Measurements from ENCODE around the gene CEP112.

Gene CEP112

GRCh38 chr17:65667656-65668055, 524.3 kb downstream of the CEP112 start:
- H3K4me1 ChIP-seq (ENCODE audit: control insufficient read depth, insufficient read depth, low read length), result 0 out of 2 replicates have a peak, but pooled peaks cover 2% of the 10 kb centered on the region
- H3K27ac ChIP-seq (ENCODE audit: low read length), result no peak overlapping the region
- WGBS (ENCODE audit: insufficient coverage, insufficient read length), result no CpG with 5 or more reads among the region's 8 CpGs
- H3K27me3 ChIP-seq (ENCODE audit: control insufficient read depth, insufficient read depth, low read length), result no peaks in the 10 kb centered on the region; the same call in 1 of the 2 replicates
- H3K4me3 ChIP-seq (ENCODE audit: low read length), result no peak overlapping the region
- H3K36me3 ChIP-seq (ENCODE audit: control insufficient read depth, insufficient read depth, low read length), result no peaks in the 10 kb centered on the region
- no peak for DNase-seq (ENCODE audit: low read depth, low spot score)
- H3K9me3 ChIP-seq (ENCODE audit: control insufficient read depth, insufficient read depth, low read length), result no peaks in the 10 kb centered on the region

- DNase-seq (ENCODE audit: low read depth, low spot score), result no peak
- Histone ChIP-seq H3K27me3 (ENCODE audit: control insufficient read depth, insufficient read depth, low read length) (no peaks in the 10 kb centered on the region; the same call in 1 of the 2 replicates), H3K27ac (ENCODE audit: low read length) (no peak overlapping the region), H3K36me3 (ENCODE audit: control insufficient read depth, insufficient read depth, low read length) (no peaks in the 10 kb centered on the region), H3K4me1 (ENCODE audit: control insufficient read depth, insufficient read depth, low read length) (0 out of 2 replicates have a peak, but pooled peaks cover 2% of the 10 kb centered on the region), H3K9me3 (ENCODE audit: control insufficient read depth, insufficient read depth, low read length) (no peaks in the 10 kb centered on the region), H3K4me3 (ENCODE audit: low read length) (no peak overlapping the region)
- no CpG with 5 or more reads among the region's 1 CpG for WGBS (ENCODE audit: insufficient coverage, insufficient read length)
Measured at GRCh38 chr17:65666876-65667321, 525.0 kb downstream of the CEP112 start.

GRCh38 chr17:65665966-65666365, 526.0 kb downstream of the CEP112 start:
- 0 out of 2 replicates have a peak, but pooled peaks cover 2% of the 10 kb centered on the region for H3K4me1 ChIP-seq (ENCODE audit: control insufficient read depth, insufficient read depth, low read length)
- H3K9me3 ChIP-seq (ENCODE audit: control insufficient read depth, insufficient read depth, low read length), result no peaks in the 10 kb centered on the region
- H3K27ac ChIP-seq (ENCODE audit: low read length), result no peak overlapping the region
- no peaks in the 10 kb centered on the region; the same call in 1 of the 2 replicates for H3K27me3 ChIP-seq (ENCODE audit: control insufficient read depth, insufficient read depth, low read length)
- H3K4me3 ChIP-seq (ENCODE audit: low read length), result no peak overlapping the region
- DNase-seq (ENCODE audit: low read depth, low spot score), result no peak
- no peaks in the 10 kb centered on the region for H3K36me3 ChIP-seq (ENCODE audit: control insufficient read depth, insufficient read depth, low read length)
- no CpG with 5 or more reads among the region's 2 CpGs for WGBS (ENCODE audit: insufficient coverage, insufficient read length)

GRCh38 chr17:65664696-65665095, 527.2 kb downstream of the CEP112 start:
- no peaks in the 10 kb centered on the region; the same call in 1 of the 2 replicates for H3K27me3 ChIP-seq (ENCODE audit: control insufficient read depth, insufficient read depth, low read length)
- H3K4me3 ChIP-seq (ENCODE audit: low read length), result no peak overlapping the region
- no peak for DNase-seq (ENCODE audit: low read depth, low spot score)
- H3K9me3 ChIP-seq (ENCODE audit: control insufficient read depth, insufficient read depth, low read length), result no peaks in the 10 kb centered on the region
- 0 out of 2 replicates have a peak, but pooled peaks cover 2% of the 10 kb centered on the region for H3K4me1 ChIP-seq (ENCODE audit: control insufficient read depth, insufficient read depth, low read length)
- no peak overlapping the region for H3K27ac ChIP-seq (ENCODE audit: low read length)
- no peaks in the 10 kb centered on the region for H3K36me3 ChIP-seq (ENCODE audit: control insufficient read depth, insufficient read depth, low read length)
- no CpG with 5 or more reads among the region's 1 CpG for WGBS (ENCODE audit: insufficient coverage, insufficient read length)

GRCh38 chr17:65664266-65664665, 527.7 kb downstream of the CEP112 start:
- Histone ChIP-seq H3K4me3 (ENCODE audit: low read length) (no peak overlapping the region), H3K27ac (ENCODE audit: low read length) (no peak overlapping the region), H3K36me3 (ENCODE audit: control insufficient read depth, insufficient read depth, low read length) (no peaks in the 10 kb centered on the region), H3K27me3 (ENCODE audit: control insufficient read depth, insufficient read depth, low read length) (no peaks in the 10 kb centered on the region; the same call in 1 of the 2 replicates), H3K9me3 (ENCODE audit: control insufficient read depth, insufficient read depth, low read length) (no peaks in the 10 kb centered on the region), H3K4me1 (ENCODE audit: control insufficient read depth, insufficient read depth, low read length) (0 out of 2 replicates have a peak, but pooled peaks cover 2% of the 10 kb centered on the region)
- DNase-seq (ENCODE audit: low read depth, low spot score), result no peak
- no CpG with 5 or more reads among the region's 4 CpGs for WGBS (ENCODE audit: insufficient coverage, insufficient read length)

GRCh38 chr17:65662196-65662595, 529.7 kb downstream of the CEP112 start:
- WGBS (ENCODE audit: insufficient coverage, insufficient read length), result no CpG with 5 or more reads among the region's 1 CpG
- no peak overlapping the region for H3K4me3 ChIP-seq (ENCODE audit: low read length)
- H3K27ac ChIP-seq (ENCODE audit: low read length), result no peak overlapping the region
- H3K4me1 ChIP-seq (ENCODE audit: control insufficient read depth, insufficient read depth, low read length), result 0 out of 2 replicates have a peak, but pooled peaks cover 2% of the 10 kb centered on the region
- DNase-seq (ENCODE audit: low read depth, low spot score), result no peak
- no peaks in the 10 kb centered on the region for H3K9me3 ChIP-seq (ENCODE audit: control insufficient read depth, insufficient read depth, low read length)
- H3K27me3 ChIP-seq (ENCODE audit: control insufficient read depth, insufficient read depth, low read length), result no peaks in the 10 kb centered on the region; the same call in 1 of the 2 replicates
- H3K36me3 ChIP-seq (ENCODE audit: control insufficient read depth, insufficient read depth, low read length), result no peaks in the 10 kb centered on the region

- H3K9me3 ChIP-seq (ENCODE audit: control insufficient read depth, insufficient read depth, low read length), result no peaks in the 10 kb centered on the region
- no CpG with 5 or more reads among the region's 2 CpGs for WGBS (ENCODE audit: insufficient coverage, insufficient read length)
- H3K4me3 ChIP-seq (ENCODE audit: low read length), result no peak overlapping the region
- no peaks in the 10 kb centered on the region for H3K36me3 ChIP-seq (ENCODE audit: control insufficient read depth, insufficient read depth, low read length)
- 0 out of 2 replicates have a peak, but pooled peaks cover 2% of the 10 kb centered on the region for H3K4me1 ChIP-seq (ENCODE audit: control insufficient read depth, insufficient read depth, low read length)
- no peak overlapping the region for H3K27ac ChIP-seq (ENCODE audit: low read length)
- no peaks in the 10 kb centered on the region; the same call in 1 of the 2 replicates for H3K27me3 ChIP-seq (ENCODE audit: control insufficient read depth, insufficient read depth, low read length)
- no peak for DNase-seq (ENCODE audit: low read depth, low spot score)
Measured at GRCh38 chr17:65660947-65661346, 531.0 kb downstream of the CEP112 start.

GRCh38 chr17:65660078-65660477, 531.9 kb downstream of the CEP112 start:
- Histone ChIP-seq H3K27me3 (ENCODE audit: control insufficient read depth, insufficient read depth, low read length) (no peaks in the 10 kb centered on the region; the same call in 1 of the 2 replicates), H3K4me1 (ENCODE audit: control insufficient read depth, insufficient read depth, low read length) (no peaks in the 10 kb centered on the region), H3K36me3 (ENCODE audit: control insufficient read depth, insufficient read depth, low read length) (no peaks in the 10 kb centered on the region), H3K9me3 (ENCODE audit: control insufficient read depth, insufficient read depth, low read length) (no peaks in the 10 kb centered on the region), H3K27ac (ENCODE audit: low read length) (no peak overlapping the region), H3K4me3 (ENCODE audit: low read length) (no peak overlapping the region)
- DNase-seq (ENCODE audit: low read depth, low spot score), result no peak
- no CpG with 5 or more reads among the region's 1 CpG for WGBS (ENCODE audit: insufficient coverage, insufficient read length)

GRCh38 chr17:65659512-65659911, 532.4 kb downstream of the CEP112 start:
- Histone ChIP-seq H3K4me3 (ENCODE audit: low read length) (no peak overlapping the region), H3K4me1 (ENCODE audit: control insufficient read depth, insufficient read depth, low read length) (no peaks in the 10 kb centered on the region), H3K27ac (ENCODE audit: low read length) (no peak overlapping the region), H3K27me3 (ENCODE audit: control insufficient read depth, insufficient read depth, low read length) (no peaks in the 10 kb centered on the region; the same call in 1 of the 2 replicates), H3K9me3 (ENCODE audit: control insufficient read depth, insufficient read depth, low read length) (no peaks in the 10 kb centered on the region), H3K36me3 (ENCODE audit: control insufficient read depth, insufficient read depth, low read length) (no peaks in the 10 kb centered on the region)
- no peak for DNase-seq (ENCODE audit: low read depth, low spot score)
- WGBS (ENCODE audit: insufficient coverage, insufficient read length), result no CpG with 5 or more reads among the region's 4 CpGs

GRCh38 chr17:65657251-65657828, 534.6 kb downstream of the CEP112 start:
- WGBS (ENCODE audit: insufficient coverage, insufficient read length), result no CpG with 5 or more reads among the region's 2 CpGs
- H3K27ac ChIP-seq (ENCODE audit: low read length), result no peak overlapping the region
- no peaks in the 10 kb centered on the region for H3K9me3 ChIP-seq (ENCODE audit: control insufficient read depth, insufficient read depth, low read length)
- H3K4me1 ChIP-seq (ENCODE audit: control insufficient read depth, insufficient read depth, low read length), result no peaks in the 10 kb centered on the region
- no peak for DNase-seq (ENCODE audit: low read depth, low spot score)
- no peaks in the 10 kb centered on the region for H3K27me3 ChIP-seq (ENCODE audit: control insufficient read depth, insufficient read depth, low read length)
- H3K4me3 ChIP-seq (ENCODE audit: low read length), result no peak overlapping the region
- H3K36me3 ChIP-seq (ENCODE audit: control insufficient read depth, insufficient read depth, low read length), result no peaks in the 10 kb centered on the region
